B cell (primary cell): Measurements from ENCODE around the gene VAMP8. TPM values are rescaled to one million over a fixed set of nuclear protein-coding genes. Genes with fewer than 3 reads are reported as not detected.

ENCODE experiments used
- ATAC-seq: fragments of 200-7000 bp; cut with Tn5 transposase; one replicate; pipeline ENCODE4 v1.10.0; 2021; ENCODE audit warnings: low read depth, mild to moderate bottlenecking, moderate number of reproducible peaks, moderate library complexity
- CTCF ChIA-PET: fragments of 350-600 bp; sonication (Branson Sonifier 250); formaldehyde crosslinking; loops from one replicate; lab custom pipeline; 2021; ENCODE audit warnings: antibody characterized with exemption, inconsistent platforms; lab: Charles Lee
- POLR2A ChIA-PET: fragments of 350-600 bp; sonication (Branson Sonifier 250); formaldehyde crosslinking; loops from one replicate; lab custom pipeline; 2021; ENCODE audit warnings: antibody characterized with exemption; lab: Charles Lee
- DNase-seq: peaks from one replicate; pipeline ENCODE4 v3.0.0; 2013
- H2AFZ ChIP-seq: 2 replicates; pipeline ENCODE4 v1.6.1; 2012; ENCODE audit warnings: mild to moderate bottlenecking, low read depth, low read length; ENCODE audit not compliant: insufficient read depth, poor library complexity, severe bottlenecking
- H3K27ac ChIP-seq, 2 donors: 1 replicate in 1 of 2; 2 replicates in 1 of 2; pipeline ENCODE4 v1.5.1; 2012 to 2013; ENCODE audit warnings: low read length in 2 of 2, mild to moderate bottlenecking in 2 of 2, moderate library complexity in 1 of 2
- H3K27me3 ChIP-seq, 4 experiments: fragments of 200-600 bp in 1 of 4; sonication (generic) in 1 of 4; replicated peaks in 1 of 4; 1 replicate in 2 of 4; 2 replicates in 2 of 4; pipeline versions ENCODE4 v1.6.1 to v1.7.0; 2013 to 2016; ENCODE audit warnings: low read length in 3 of 4, mild to moderate bottlenecking in 2 of 4, mixed read lengths in 1 of 4, moderate library complexity in 1 of 4; ENCODE audit not compliant: insufficient read depth in 4 of 4, control insufficient read depth in 3 of 4; ENCODE audit errors: control extremely low read depth in 1 of 4
- H3K36me3 ChIP-seq, 2 experiments: replicated peaks in 1 of 2; 1 replicate in 1 of 2; 2 replicates in 1 of 2; pipeline versions ENCODE4 v1.6.1 to v1.7.1; 2013; ENCODE audit warnings: low read length in 1 of 2; ENCODE audit not compliant: insufficient read depth in 2 of 2, control insufficient read depth in 1 of 2; ENCODE audit errors: control extremely low read depth in 1 of 2, extremely low read depth in 1 of 2
- H3K4me1 ChIP-seq, 2 donors: fragments of 200-600 bp in 1 of 2; sonication (generic) in 1 of 2; 1 replicate in 1 of 2; 2 replicates in 1 of 2; pipeline versions ENCODE4 v1.5.1 to v1.6.1; 2013 to 2017; ENCODE audit warnings: low read length in 2 of 2; ENCODE audit not compliant: control insufficient read depth in 2 of 2, insufficient read depth in 2 of 2
- H3K4me2 ChIP-seq: replicated peaks from 2 replicates; pipeline ENCODE3; 2012; ENCODE audit warnings: mild to moderate bottlenecking, low read depth, low read length; ENCODE audit not compliant: poor library complexity, severe bottlenecking
- H3K4me3 ChIP-seq, 5 experiments: fragments of 200-600 bp in 1 of 5; sonication (generic) in 1 of 5; 1 replicate in 3 of 5; 2 replicates in 2 of 5; pipeline versions ENCODE4 v1.5.1 to v1.7.0; 2011 to 2016; ENCODE audit warnings: low read length in 4 of 5, mild to moderate bottlenecking in 4 of 5, low read depth in 2 of 5, control low read depth in 1 of 5, moderate library complexity in 1 of 5; ENCODE audit not compliant: insufficient read depth in 1 of 5; ENCODE audit errors: control extremely low read depth in 1 of 5, extremely low read depth in 1 of 5
- H3K79me2 ChIP-seq: fragments of 200-600 bp; sonication (generic); one replicate; pipeline ENCODE4 v1.6.0; 2016; ENCODE audit warnings: low read length; ENCODE audit not compliant: control insufficient read depth, insufficient read depth
- H3K9ac ChIP-seq: fragments of 200-600 bp; sonication (generic); 2 replicates; pipeline ENCODE4 v1.6.1; 2017; ENCODE audit warnings: mild to moderate bottlenecking, low read length, moderate library complexity
- H3K9me3 ChIP-seq, 3 donors: one replicate each; pipeline versions ENCODE4 v1.6.1 to v1.7.1; 2013; ENCODE audit warnings: low read length in 2 of 3; ENCODE audit not compliant: control insufficient read depth in 2 of 3, insufficient read depth in 1 of 3; ENCODE audit errors: control extremely low read depth in 1 of 3
- H4K20me1 ChIP-seq: 2 replicates; pipeline ENCODE4 v1.6.0; 2012; ENCODE audit warnings: mild to moderate bottlenecking, low read length; ENCODE audit not compliant: insufficient read depth, control insufficient read depth, poor library complexity, severe bottlenecking
- H3K27ac Mint-ChIP-seq: one replicate; pipeline ENCODE4 v1.8.0; 2021; ENCODE audit warnings: mixed read lengths
- H3K27me3 Mint-ChIP-seq: one replicate; pipeline ENCODE4 v1.8.0; 2021; ENCODE audit warnings: mixed read lengths
- H3K4me1 Mint-ChIP-seq: one replicate; pipeline ENCODE4 v1.8.0; 2021; ENCODE audit warnings: mixed read lengths
- H3K4me3 Mint-ChIP-seq: one replicate; pipeline ENCODE4 v1.8.0; 2021; ENCODE audit warnings: mixed read lengths
- H3K9me3 Mint-ChIP-seq: one replicate; pipeline ENCODE4 v1.8.0; 2022; ENCODE audit warnings: mixed read lengths; ENCODE audit not compliant: insufficient read depth
- EZH2 ChIP-seq: IDR thresholded peaks from 2 replicates; pipeline ENCODE4 v1.6.1; 2012; ENCODE audit warnings: borderline replicate concordance, low read depth, mild to moderate bottlenecking, moderate library complexity, low read length; ENCODE audit not compliant: insufficient read depth, poor library complexity, severe bottlenecking
- WGBS: methylation state at CpG from one replicate; pipeline ENCODE4 v1.1.5; 2013; ENCODE audit warnings: missing lambda C conversion rate; ENCODE audit not compliant: insufficient coverage; 5-methylcytosine and 5-hydroxymethylcytosine counted together
- intact Hi-C: fragments of 100-400 bp; cut with micrococcal nuclease; formaldehyde crosslinking; loops from one replicate; pipeline ENCODE4 v1.10.0; 2022
- polyA plus RNA-seq: library from polyadenylated mRNA; depleted of rRNA; stranded (reverse); fragments of >200 nt; gene quantifications from 2 replicates; pipeline ENCODE4 v1.2.3, GENCODE V29; 2012
- total RNA-seq, 2 donors: library from RNA; stranded (reverse); fragments of 120-200 nt in 1 of 2; gene quantifications; 1 replicate in 1 of 2; 2 replicates in 1 of 2; pipeline versions ENCODE4 v1.2.3 to v1.2.4, GENCODE V29; 2013 to 2022
- TF ChIP-seq, protein P1 (sequence below): fragments of 200-600 bp; IDR thresholded peaks from one replicate; pipeline ENCODE4 v1.8.0; 2022; ENCODE audit warnings: antibody characterized with exemption, mild to moderate bottlenecking

Gene VAMP8
- total and polyA plus RNA-seq, 2 donors (not counting 1 experiment from before 2014, with no cell fraction given), result 68.7 to 73.8 TPM

DNA sequence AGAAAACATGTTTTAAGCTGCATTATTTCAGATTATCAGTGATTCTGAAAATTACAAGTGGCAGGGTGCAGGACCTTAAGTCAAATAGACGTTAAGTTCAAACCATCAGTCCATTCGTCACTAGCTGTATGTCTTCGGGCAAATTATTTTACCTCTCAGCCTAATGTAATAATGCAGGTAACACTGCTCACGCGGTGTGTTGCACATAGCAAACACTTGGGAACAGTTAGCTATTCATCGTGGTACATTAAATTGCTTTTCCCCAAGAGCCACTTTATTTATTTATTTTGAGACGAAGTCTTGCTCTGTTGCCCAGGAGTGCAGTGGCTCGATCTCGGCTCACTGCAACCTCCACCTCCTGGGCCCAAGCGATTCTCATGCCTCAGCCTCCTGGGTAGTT is 28.3 kb upstream of the VAMP8 start:
- Histone ChIP-seq H2AFZ (no peak overlapping the region), H3K79me2 (no peaks in the 10 kb centered on the region), H3K9me3 (no peaks in the 10 kb centered on the region), H3K4me2 (no peak overlapping the region), H3K4me1 (peaks cover 0 to 3% of the 10 kb centered on the region in 2 donors), H3K4me3 (no peak overlapping the region), H4K20me1 (no peaks in the 10 kb centered on the region), H3K27ac (no peak overlapping the region), H3K9ac (no peak overlapping the region), H3K27me3 (no peaks in the 10 kb centered on the region), H3K36me3 (peaks cover 2 to 56% of the 10 kb centered on the region in 2 experiments)
- intact Hi-C loops, result no loop called here
- 97% methylated on average over 9 of the region's 10 CpGs for WGBS
- no peak for DNase-seq
- Mint-ChIP-seq H3K9me3 (no peaks in the 10 kb centered on the region), H3K27me3 (no peaks in the 10 kb centered on the region), H3K4me1 (peaks cover 4% of the 10 kb centered on the region), H3K4me3 (no peak overlapping the region), H3K27ac (no peak overlapping the region)
- TF ChIP-seq EZH2, result no peak
- TF ChIP-seq, protein P1, sequence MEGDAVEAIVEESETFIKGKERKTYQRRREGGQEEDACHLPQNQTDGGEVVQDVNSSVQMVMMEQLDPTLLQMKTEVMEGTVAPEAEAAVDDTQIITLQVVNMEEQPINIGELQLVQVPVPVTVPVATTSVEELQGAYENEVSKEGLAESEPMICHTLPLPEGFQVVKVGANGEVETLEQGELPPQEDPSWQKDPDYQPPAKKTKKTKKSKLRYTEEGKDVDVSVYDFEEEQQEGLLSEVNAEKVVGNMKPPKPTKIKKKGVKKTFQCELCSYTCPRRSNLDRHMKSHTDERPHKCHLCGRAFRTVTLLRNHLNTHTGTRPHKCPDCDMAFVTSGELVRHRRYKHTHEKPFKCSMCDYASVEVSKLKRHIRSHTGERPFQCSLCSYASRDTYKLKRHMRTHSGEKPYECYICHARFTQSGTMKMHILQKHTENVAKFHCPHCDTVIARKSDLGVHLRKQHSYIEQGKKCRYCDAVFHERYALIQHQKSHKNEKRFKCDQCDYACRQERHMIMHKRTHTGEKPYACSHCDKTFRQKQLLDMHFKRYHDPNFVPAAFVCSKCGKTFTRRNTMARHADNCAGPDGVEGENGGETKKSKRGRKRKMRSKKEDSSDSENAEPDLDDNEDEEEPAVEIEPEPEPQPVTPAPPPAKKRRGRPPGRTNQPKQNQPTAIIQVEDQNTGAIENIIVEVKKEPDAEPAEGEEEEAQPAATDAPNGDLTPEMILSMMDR, result no peak
- ATAC-seq, result no peak
- CTCF ChIA-PET, result interaction anchor here (1.2 to 10.0 kb wide), 8 partner anchors 8 to 249 kb away, joined by 3 to 299 read pairs (median 19); partner anchors contain the start of genes GGCX, MAT2A, RNF181 and SH2D6
- POLR2A ChIA-PET, result interaction anchor here (0.5 to 4.6 kb wide), 2 partner anchors 9 to 138 kb away, joined by 3 to 30 read pairs; partner anchors contain the start of gene MAT2A

DNA sequence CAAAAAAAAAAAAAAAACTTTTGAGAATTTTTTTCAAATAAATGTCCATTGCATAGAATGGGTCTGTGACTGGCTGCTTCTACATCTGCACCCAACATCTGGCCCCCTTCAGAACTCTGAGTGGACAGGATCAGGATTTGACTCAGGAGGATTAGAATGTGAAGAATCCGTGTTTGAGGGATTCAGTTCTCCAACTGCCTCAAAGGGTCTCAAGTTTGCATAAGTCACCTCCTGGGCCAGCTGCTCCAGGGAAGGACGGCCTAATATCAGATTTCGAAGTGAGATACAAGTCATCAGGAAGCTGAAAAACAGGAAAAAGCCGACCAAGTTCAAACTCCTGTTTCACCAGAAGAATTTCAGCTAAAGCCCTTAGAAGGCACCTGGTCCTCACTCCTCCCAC is 27.6 kb upstream of the VAMP8 start:
- intact Hi-C loops, result no loop called here
- H3K4me2 ChIP-seq, result no peak overlapping the region
- H3K27ac Mint-ChIP-seq, result no peak overlapping the region
- H3K79me2 ChIP-seq, result no peaks in the 10 kb centered on the region
- TF ChIP-seq EZH2, result no peak
- TF ChIP-seq, protein P1, result no peak
- 69% methylated on average over 3 of the region's 4 CpGs for WGBS
- no peak for DNase-seq
- H3K9me3 Mint-ChIP-seq, result no peaks in the 10 kb centered on the region
- no peak overlapping the region for H3K4me3 Mint-ChIP-seq
- H3K36me3 ChIP-seq, result peaks cover 0 to 57% of the 10 kb centered on the region in 2 experiments
- no peaks in the 10 kb centered on the region for H3K9me3 ChIP-seq
- ChIA-PET CTCF (interaction anchor here (1.4 to 10.0 kb wide), 12 partner anchors 10 to 250 kb away, joined by 3 to 299 read pairs (median 16); partner anchors contain the start of genes GGCX, MAT2A, RNF181 and SH2D6), POLR2A (interaction anchor here (1.0 to 4.6 kb wide), 2 partner anchors 10 to 159 kb away, joined by 4 to 30 read pairs; partner anchors contain the start of gene MAT2A)
- no peaks in the 10 kb centered on the region for H4K20me1 ChIP-seq
- no peak overlapping the region for H3K27ac ChIP-seq
- H3K4me1 ChIP-seq, result peaks cover 0 to 3% of the 10 kb centered on the region in 2 donors
- no peaks in the 10 kb centered on the region for H3K27me3 Mint-ChIP-seq
- ATAC-seq, result no peak
- no peaks in the 10 kb centered on the region for H3K27me3 ChIP-seq
- peaks cover 4% of the 10 kb centered on the region for H3K4me1 Mint-ChIP-seq
- no peak overlapping the region for H2AFZ ChIP-seq
- H3K9ac ChIP-seq, result no peak overlapping the region
- no peak overlapping the region for H3K4me3 ChIP-seq
